HUES6 (cell line): ENCODE results near the gene XPR1.
A peak's percentile ranks its signal among the peaks of the same experiment; 100 is the strongest.

ENCODE experiments used
- H3K27ac ChIP-seq: 2 replicates; pipeline ENCODE4 v1.7.0; 2013; ENCODE audit warnings: low read depth, mild to moderate bottlenecking, low read length, inconsistent platforms
- H3K27me3 ChIP-seq: 2 replicates; pipeline ENCODE4 v1.6.1; 2013; ENCODE audit warnings: low read length; ENCODE audit not compliant: control insufficient read depth, insufficient read depth
- H3K36me3 ChIP-seq: 2 replicates; pipeline ENCODE4 v1.6.1; 2013; ENCODE audit warnings: low read length; ENCODE audit not compliant: control insufficient read depth, insufficient read depth
- H3K4me1 ChIP-seq: 2 replicates; pipeline ENCODE4 v1.6.1; 2013; ENCODE audit warnings: low read length; ENCODE audit not compliant: control insufficient read depth, insufficient read depth
- H3K4me3 ChIP-seq: 2 replicates; pipeline ENCODE4 v1.5.1; 2013; ENCODE audit warnings: low read depth, low read length
- H3K9ac ChIP-seq: one replicate; pipeline ENCODE4 v1.6.1; 2013; ENCODE audit warnings: mild to moderate bottlenecking, low read length
- H3K9me3 ChIP-seq: 2 replicates; pipeline ENCODE4 v1.6.1; 2013; ENCODE audit warnings: low read depth, low read length; ENCODE audit not compliant: control insufficient read depth, insufficient read depth

The XPR1 gene

GRCh38 chr1:180916771-180917170 lies 284.9 kb downstream of the XPR1 start:
- H3K9ac ChIP-seq = no peak overlapping the region
- no peaks in the 10 kb centered on the region for H3K9me3 ChIP-seq
- H3K4me1 ChIP-seq = peaks cover 14% of the 10 kb centered on the region; the same call in 1 of the 2 replicates
- H3K27me3 ChIP-seq = peaks cover 86% of the 10 kb centered on the region
- no peaks in the 10 kb centered on the region for H3K36me3 ChIP-seq
- no peak overlapping the region for H3K4me3 ChIP-seq
- no peak overlapping the region for H3K27ac ChIP-seq

GRCh38 chr1:180917306-180918065 lies 285.7 kb downstream of the XPR1 start:
- Histone ChIP-seq H3K4me3 (no peak overlapping the region), H3K27me3 (peaks cover 83% of the 10 kb centered on the region), H3K36me3 (no peaks in the 10 kb centered on the region), H3K27ac (no peak overlapping the region), H3K4me1 (peaks cover 20% of the 10 kb centered on the region), H3K9ac (no peak overlapping the region), H3K9me3 (no peaks in the 10 kb centered on the region)

GRCh38 chr1:180918519-180918918 lies 286.7 kb downstream of the XPR1 start:
- H3K4me3 ChIP-seq = no peak overlapping the region
- no peak overlapping the region for H3K9ac ChIP-seq
- H3K36me3 ChIP-seq = no peaks in the 10 kb centered on the region
- peaks cover 28% of the 10 kb centered on the region for H3K4me1 ChIP-seq
- peaks cover 74% of the 10 kb centered on the region for H3K27me3 ChIP-seq
- H3K27ac ChIP-seq = no peak overlapping the region
- H3K9me3 ChIP-seq = no peaks in the 10 kb centered on the region

- Histone ChIP-seq H3K36me3 (no peaks in the 10 kb centered on the region), H3K27me3 (peaks cover 66% of the 10 kb centered on the region), H3K27ac (no peak overlapping the region), H3K9ac (no peak overlapping the region), H3K9me3 (no peaks in the 10 kb centered on the region), H3K4me1 (peaks cover 35% of the 10 kb centered on the region), H3K4me3 (no peak overlapping the region)
Measured at GRCh38 chr1:180919183-180919700, 287.4 kb downstream of the XPR1 start.

- H3K27ac ChIP-seq = no peak overlapping the region
- no peaks in the 10 kb centered on the region for H3K36me3 ChIP-seq
- H3K9ac ChIP-seq = no peak overlapping the region
- H3K9me3 ChIP-seq = no peaks in the 10 kb centered on the region
- H3K4me3 ChIP-seq = no peak overlapping the region
- H3K4me1 ChIP-seq = peaks cover 42% of the 10 kb centered on the region
- H3K27me3 ChIP-seq = peaks cover 60% of the 10 kb centered on the region
Measured at GRCh38 chr1:180920193-180920592, 288.4 kb downstream of the XPR1 start.

- Histone ChIP-seq H3K36me3 (no peaks in the 10 kb centered on the region), H3K27me3 (peaks cover 55% of the 10 kb centered on the region), H3K4me3 (no peak overlapping the region), H3K27ac (no peak overlapping the region), H3K4me1 (peaks cover 47% of the 10 kb centered on the region), H3K9me3 (no peaks in the 10 kb centered on the region), H3K9ac (no peak overlapping the region)
Measured at GRCh38 chr1:180920702-180921101, 288.9 kb downstream of the XPR1 start.

- H3K27ac ChIP-seq = no peak overlapping the region
- H3K4me3 ChIP-seq = no peak overlapping the region
- H3K9ac ChIP-seq = no peak overlapping the region
- H3K9me3 ChIP-seq = no peaks in the 10 kb centered on the region
- peaks cover 53% of the 10 kb centered on the region for H3K4me1 ChIP-seq
- peaks cover 50% of the 10 kb centered on the region for H3K27me3 ChIP-seq
- H3K36me3 ChIP-seq = no peaks in the 10 kb centered on the region
Measured at GRCh38 chr1:180921386-180921785, 289.6 kb downstream of the XPR1 start.

GRCh38 chr1:180921891-180922630 lies 290.2 kb downstream of the XPR1 start:
- no peaks in the 10 kb centered on the region for H3K36me3 ChIP-seq
- peak overlapping the region; percentile 33; the same call in 1 of the 2 replicates for H3K4me3 ChIP-seq
- peaks cover 44% of the 10 kb centered on the region for H3K27me3 ChIP-seq
- H3K9ac ChIP-seq = no peak overlapping the region
- H3K9me3 ChIP-seq = no peaks in the 10 kb centered on the region
- H3K27ac ChIP-seq = no peak overlapping the region
- H3K4me1 ChIP-seq = peaks cover 57% of the 10 kb centered on the region

GRCh38 chr1:180922631-180923015 lies 290.8 kb downstream of the XPR1 start:
- Histone ChIP-seq H3K9me3 (no peaks in the 10 kb centered on the region), H3K9ac (peak overlapping the region; percentile 33), H3K4me3 (peak overlapping the region; percentile 33), H3K27ac (no peak overlapping the region), H3K4me1 (peaks cover 55% of the 10 kb centered on the region), H3K36me3 (no peaks in the 10 kb centered on the region), H3K27me3 (peaks cover 38% of the 10 kb centered on the region)

GRCh38 chr1:180923021-180923841 lies 291.4 kb downstream of the XPR1 start:
- peaks cover 53% of the 10 kb centered on the region for H3K4me1 ChIP-seq
- peak overlapping the region; percentile 61 for H3K9ac ChIP-seq
- no peaks in the 10 kb centered on the region for H3K36me3 ChIP-seq
- H3K4me3 ChIP-seq = peak overlapping the region; percentile 51
- H3K27me3 ChIP-seq = peaks cover 32% of the 10 kb centered on the region
- 0 out of 2 replicates have a peak overlapping the region, but pooled peaks have one; percentile 30 for H3K27ac ChIP-seq
- H3K9me3 ChIP-seq = no peaks in the 10 kb centered on the region
